Gastrocnemius medialis (tissue), 4 donors: ENCODE results near the gene RXRA. TPM values are rescaled to one million over a fixed set of nuclear protein-coding genes. Genes with fewer than 3 reads are reported as not detected.
A peak's percentile ranks its signal among the peaks of the same experiment; 100 is the strongest.
"Not testable (repeated sequence)": the region's sequence is repeated elsewhere in the genome, so short reads cannot be mapped to it uniquely, and the experiment has no call there.

Experiments
- ATAC-seq, 2 donors: fragments of 150-250 bp; one replicate each; pipeline ENCODE4 v1.9.1; 2016
- DNase-seq, 2 donors: peaks; one replicate each; pipeline ENCODE4 v3.0.0-alpha.2; 2019
- H3K27ac ChIP-seq, 4 donors: fragments of 200-600 bp; sonication (generic); 1 replicate in 1 of 4; 2 replicates in 3 of 4; pipeline ENCODE4 v1.5.1; 2016 to 2018; ENCODE audit warnings: mild to moderate bottlenecking in 2 of 4, moderate library complexity in 1 of 4
- H3K27me3 ChIP-seq, 3 donors: fragments of 200-600 bp; sonication (generic) in 2 of 3; 1 replicate in 1 of 3; 2 replicates in 2 of 3; pipeline versions ENCODE4 v1.5.1 to v1.6.0; 2016 to 2019; ENCODE audit warnings: mild to moderate bottlenecking in 1 of 3, moderate library complexity in 1 of 3
- H3K36me3 ChIP-seq, 2 donors: fragments of 200-600 bp; sonication (generic) in 1 of 2; one replicate each; pipeline ENCODE4 v1.5.1; 2017 to 2018
- H3K4me1 ChIP-seq, 2 donors: fragments of 200-600 bp; sonication (generic) in 1 of 2; one replicate each; pipeline ENCODE4 v1.5.1; 2016 to 2017; ENCODE audit warnings: mild to moderate bottlenecking in 2 of 2
- H3K4me3 ChIP-seq, 4 donors: fragments of 200-600 bp; sonication (generic) in 3 of 4; 1 replicate in 1 of 4; 2 replicates in 3 of 4; pipeline ENCODE4 v1.5.1; 2016 to 2019; ENCODE audit warnings: mild to moderate bottlenecking in 2 of 4
- H3K9me3 ChIP-seq, 3 donors: fragments of 200-600 bp; sonication (generic) in 2 of 3; 1 replicate in 1 of 3; 2 replicates in 2 of 3; pipeline ENCODE4 v1.5.1; 2016 to 2019
- POLR2A ChIP-seq, 2 donors: fragments of 450-650 bp; IDR thresholded peaks; one replicate each; pipeline ENCODE4 v1.6.1; 2017; ENCODE audit warnings: antibody characterized with exemption in 2 of 2, mild to moderate bottlenecking in 2 of 2, moderate library complexity in 2 of 2
- in situ Hi-C, 4 donors: fragments of 200-750 bp; cut with MboI; loops; one replicate each; pipeline versions ENCODE4 v1.15.0 to v1.8.0; 2017; ENCODE audit warnings: low sequenced_read_pairs in 4 of 4
- intact Hi-C: fragments of 100-400 bp; cut with DNase I; formaldehyde crosslinking; loops from one replicate; pipeline ENCODE4 v1.15.1; 2023; ENCODE audit warnings: low total_unique reads
- total RNA-seq, 4 donors: library from RNA; depleted of rRNA; stranded (reverse); fragments of >200 nt; gene quantifications; one replicate each; pipeline versions ENCODE4 v1.1.0 to v1.2.3, GENCODE V29; 2016
- TF ChIP-seq, protein P1 (sequence below), 5 experiments: fragments of 450-650 bp in 3 of 5; fragments of 200-600 bp in 2 of 5; sonication (generic) in 2 of 5; IDR thresholded peaks in 4 of 5; conservative IDR thresholded peaks in 1 of 5; 1 replicate in 4 of 5; 2 replicates in 1 of 5; pipeline ENCODE4 v1.5.1; 2016 to 2019; ENCODE audit warnings: antibody characterized with exemption in 5 of 5, mild to moderate bottlenecking in 3 of 5, moderate library complexity in 3 of 5

The RXRA gene
- total RNA-seq, 4 donors from 2014 or later: 70.8 to 224 (median 160) TPM

DNA sequence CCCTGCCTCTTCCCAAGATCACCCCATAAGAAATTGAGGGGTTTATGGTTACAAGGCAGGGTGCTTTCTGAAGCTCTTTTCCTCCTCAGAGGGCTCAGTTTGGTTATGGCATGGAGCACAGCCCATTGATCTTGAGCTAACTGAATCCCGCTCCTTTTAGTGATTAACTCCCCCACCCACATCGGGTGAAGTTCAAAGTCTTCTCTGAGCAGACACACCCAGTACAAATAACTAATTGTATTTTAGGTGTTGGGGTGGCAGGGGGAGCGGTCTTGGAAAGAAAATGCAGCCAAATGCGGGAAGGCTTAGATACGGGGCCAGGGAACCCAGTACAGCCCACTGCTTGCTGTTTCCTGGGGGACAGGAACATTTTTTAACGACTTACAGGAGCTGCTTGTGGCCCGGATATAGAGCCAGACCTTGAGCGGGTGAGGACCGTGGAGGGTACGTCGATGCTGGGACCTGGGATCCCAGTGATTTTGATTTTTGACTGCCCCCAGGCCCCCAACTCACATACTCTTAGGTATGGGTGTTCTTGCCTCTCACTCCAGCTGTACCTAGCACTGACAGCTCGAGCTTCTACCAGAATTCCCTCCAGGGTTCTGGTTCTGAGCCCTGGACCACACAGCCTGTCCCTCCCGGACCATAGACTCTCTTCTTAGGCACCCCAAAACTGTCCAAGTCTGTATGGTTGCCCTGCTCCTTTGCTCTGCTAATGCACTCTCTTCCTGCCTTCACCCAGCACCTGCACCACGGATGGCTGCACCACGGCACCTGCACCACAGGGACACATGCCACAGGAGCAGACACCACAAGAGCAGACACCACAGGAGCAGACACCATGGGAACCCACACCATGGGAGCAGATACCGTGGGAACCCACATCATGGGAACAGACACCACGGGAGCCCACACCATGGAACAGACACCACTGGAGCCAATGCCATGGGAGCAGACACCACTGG lies 18.3 kb upstream of the RXRA start:
- intact Hi-C loops (no loop called here), in situ Hi-C loops (loop anchor here in 1 of 4 donors (25.0 kb wide), 1 partner anchor 121 kb away; no protein-coding TSS in a partner anchor)
- ATAC-seq (no peak), DNase-seq (no peak)
- Histone ChIP-seq H3K27ac (no peak overlapping the region), H3K4me3 (no peak overlapping the region), H3K9me3 (no peaks in the 10 kb centered on the region), H3K36me3 (no peaks in the 10 kb centered on the region), H3K4me1 (no peaks in the 10 kb centered on the region), H3K27me3 (peaks cover 0 to 2% (median 0%) of the 10 kb centered on the region in 3 donors)
- TF ChIP-seq, protein P1, sequence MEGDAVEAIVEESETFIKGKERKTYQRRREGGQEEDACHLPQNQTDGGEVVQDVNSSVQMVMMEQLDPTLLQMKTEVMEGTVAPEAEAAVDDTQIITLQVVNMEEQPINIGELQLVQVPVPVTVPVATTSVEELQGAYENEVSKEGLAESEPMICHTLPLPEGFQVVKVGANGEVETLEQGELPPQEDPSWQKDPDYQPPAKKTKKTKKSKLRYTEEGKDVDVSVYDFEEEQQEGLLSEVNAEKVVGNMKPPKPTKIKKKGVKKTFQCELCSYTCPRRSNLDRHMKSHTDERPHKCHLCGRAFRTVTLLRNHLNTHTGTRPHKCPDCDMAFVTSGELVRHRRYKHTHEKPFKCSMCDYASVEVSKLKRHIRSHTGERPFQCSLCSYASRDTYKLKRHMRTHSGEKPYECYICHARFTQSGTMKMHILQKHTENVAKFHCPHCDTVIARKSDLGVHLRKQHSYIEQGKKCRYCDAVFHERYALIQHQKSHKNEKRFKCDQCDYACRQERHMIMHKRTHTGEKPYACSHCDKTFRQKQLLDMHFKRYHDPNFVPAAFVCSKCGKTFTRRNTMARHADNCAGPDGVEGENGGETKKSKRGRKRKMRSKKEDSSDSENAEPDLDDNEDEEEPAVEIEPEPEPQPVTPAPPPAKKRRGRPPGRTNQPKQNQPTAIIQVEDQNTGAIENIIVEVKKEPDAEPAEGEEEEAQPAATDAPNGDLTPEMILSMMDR (IDR thresholded peaks at IDR 0.05 in 4 of 5, conservative IDR thresholded peaks at IDR 0.05 in 1 of 5): no peak
- TF ChIP-seq POLR2A (IDR thresholded peaks at IDR 0.05): no peak

DNA sequence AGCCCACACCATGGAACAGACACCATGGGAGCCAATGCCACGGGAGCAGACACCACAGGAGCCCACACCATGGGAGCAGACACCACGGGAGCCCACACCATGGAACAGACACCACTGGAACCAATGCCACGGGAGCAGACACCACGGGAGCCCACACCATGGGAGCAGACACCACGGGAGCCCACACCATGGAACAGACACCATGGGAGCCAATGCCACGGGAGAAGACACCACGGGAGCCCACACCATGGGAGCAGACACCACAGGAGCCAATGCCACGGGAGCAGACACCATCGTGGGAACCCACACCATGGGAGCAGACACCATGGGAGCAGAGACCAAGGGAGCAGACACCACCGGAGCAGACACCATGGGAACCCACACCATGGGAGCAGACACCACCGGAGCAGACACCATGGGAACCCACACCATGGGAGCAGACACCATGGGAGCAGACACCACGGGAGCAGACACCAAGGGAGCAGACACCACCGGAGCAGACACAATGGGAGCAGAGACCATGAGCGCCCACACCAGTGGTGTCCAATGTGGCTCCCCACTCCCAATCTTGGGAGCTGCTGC lies 17.5 kb upstream of the RXRA start:
- ATAC-seq, intact Hi-C loops, H3K9me3 ChIP-seq, H3K4me3 ChIP-seq, DNase-seq, H3K36me3 ChIP-seq, H3K27me3 ChIP-seq, H3K4me1 ChIP-seq, H3K27ac ChIP-seq: not testable (repeated sequence)
- in situ Hi-C loops: loop anchor here in 1 of 4 donors (25.0 kb wide), 1 partner anchor 121 kb away; no protein-coding TSS in a partner anchor

DNA sequence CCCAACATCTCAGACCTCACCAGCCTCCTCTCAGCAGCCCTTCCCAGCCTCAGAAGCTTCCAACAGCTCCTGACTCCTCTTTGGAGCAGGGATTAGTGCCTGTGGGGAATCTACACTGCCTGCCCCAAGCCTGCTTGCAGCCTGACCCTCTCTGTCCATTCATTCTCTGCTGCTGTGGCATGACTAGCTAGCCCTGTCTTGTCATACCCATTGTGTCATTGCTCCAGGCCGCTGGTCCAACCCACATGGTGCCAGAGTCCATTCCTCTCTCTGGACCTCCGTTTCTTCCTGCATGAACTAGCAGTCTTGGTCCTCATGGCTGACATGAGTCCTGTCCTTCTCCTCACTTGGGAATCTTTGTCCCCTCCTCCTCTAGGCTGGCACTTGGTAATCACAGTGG lies 12.8 kb upstream of the RXRA start:
- intact Hi-C loops: no loop called here
- no peak for TF ChIP-seq POLR2A (IDR thresholded peaks at IDR 0.05)
- TF ChIP-seq, protein P1 (IDR thresholded peaks at IDR 0.05 in 4 of 5, conservative IDR thresholded peaks at IDR 0.05 in 1 of 5): no peak
- peaks cover 0 to 2% (median 0%) of the 10 kb centered on the region in 3 donors for H3K27me3 ChIP-seq
- in situ Hi-C loops: loop anchor here in 1 of 4 donors (25.0 kb wide), 1 partner anchor 126 kb away; no protein-coding TSS in a partner anchor
- no peaks in the 10 kb centered on the region for H3K4me1 ChIP-seq
- DNase-seq (no peak), ATAC-seq (no peak)
- H3K9me3 ChIP-seq: no peaks in the 10 kb centered on the region
- H3K36me3 ChIP-seq: no peaks in the 10 kb centered on the region
- no peak overlapping the region for H3K27ac ChIP-seq
- no peak overlapping the region for H3K4me3 ChIP-seq

DNA sequence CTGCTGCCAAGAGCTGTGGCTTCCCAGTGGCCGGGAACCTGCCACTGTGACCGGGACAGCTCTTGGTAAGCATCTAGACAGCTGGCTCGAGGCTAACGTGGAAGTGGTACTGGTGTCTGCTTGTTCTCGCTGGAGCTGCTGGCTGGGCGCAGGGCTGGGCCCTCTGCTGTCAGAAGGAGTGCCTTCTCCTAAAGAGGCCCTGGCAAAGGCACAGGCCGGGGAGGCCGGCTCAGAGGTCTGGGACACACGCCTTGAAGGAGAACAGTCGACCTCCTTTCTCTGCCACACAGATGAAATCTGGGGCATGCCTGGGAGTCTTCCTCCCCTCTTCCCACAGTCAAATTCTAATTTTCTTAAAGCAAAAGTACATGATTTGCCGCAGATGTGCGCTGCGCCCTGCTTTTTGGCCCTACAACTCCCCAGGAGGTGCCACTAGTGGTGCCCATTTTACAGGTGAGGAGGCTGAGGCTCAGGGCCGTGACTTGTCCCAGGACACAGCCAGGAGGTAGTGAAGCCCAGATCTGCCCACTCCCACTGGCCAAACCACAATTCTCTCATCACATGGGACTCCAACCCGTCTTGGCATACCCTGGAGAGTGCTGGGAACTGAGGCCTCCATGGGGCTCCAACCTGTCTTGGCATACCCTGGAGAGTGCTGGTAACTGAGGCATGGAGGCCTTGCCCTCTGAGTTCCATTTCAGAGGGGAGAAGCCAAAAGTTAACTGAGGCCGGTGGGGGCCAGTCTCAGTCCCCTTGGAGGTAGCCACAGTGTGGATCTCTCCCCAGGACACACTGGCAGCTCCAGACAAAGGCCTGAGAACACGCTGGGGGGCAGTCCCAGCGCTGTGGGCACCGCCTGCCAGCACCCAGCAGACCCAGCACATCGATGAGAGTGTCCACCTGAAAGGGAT lies 12.0 kb upstream of the RXRA start:
- intact Hi-C loops: no loop called here
- H3K27me3 ChIP-seq: peaks cover 0 to 2% (median 0%) of the 10 kb centered on the region in 3 donors
- ATAC-seq: peak in 1 of 2 donors; percentile 5

More for the DNA sequence above, 12.0 kb upstream of the RXRA start:
- no peak for DNase-seq
- no peak for TF ChIP-seq POLR2A (IDR thresholded peaks at IDR 0.05)
- TF ChIP-seq, protein P1 (IDR thresholded peaks at IDR 0.05 in 4 of 5, conservative IDR thresholded peaks at IDR 0.05 in 1 of 5): no peak
- H3K36me3 ChIP-seq: no peaks in the 10 kb centered on the region
- no peaks in the 10 kb centered on the region for H3K4me1 ChIP-seq
- no peak overlapping the region for H3K4me3 ChIP-seq
- in situ Hi-C loops: loop anchor here in 1 of 4 donors (25.0 kb wide), 1 partner anchor 127 kb away; no protein-coding TSS in a partner anchor
- no peak overlapping the region for H3K27ac ChIP-seq
- no peaks in the 10 kb centered on the region for H3K9me3 ChIP-seq
